Left lung (tissue), 10 donors: ENCODE measurements around the gene PUS10. TPM values are rescaled to one million over a fixed set of nuclear protein-coding genes. Genes with fewer than 3 reads are reported as not detected.
"Not testable (repeated sequence)": the region's sequence is repeated elsewhere in the genome, so short reads cannot be mapped to it uniquely, and the experiment has no call there.

Source experiments
- ATAC-seq: fragments of 200-7000 bp; cut with Tn5 transposase; one replicate; pipeline ENCODE4 v1.9.1; 2020; ENCODE audit warnings: moderate library complexity
- DNase-seq, 4 donors: peaks; one replicate each; pipeline ENCODE4 v3.0.0-alpha.2; 2013 to 2020
- H3K27ac ChIP-seq, 2 donors: fragments of 200-600 bp; sonication (generic) in 1 of 2; one replicate each; pipeline versions ENCODE4 v1.5.0 to v1.8.0; 2020 to 2021
- H3K27me3 ChIP-seq, 2 donors: fragments of 200-600 bp; sonication (generic) in 1 of 2; one replicate each; pipeline versions ENCODE4 v1.5.0 to v1.8.0; 2020 to 2021
- H3K36me3 ChIP-seq, 2 donors: fragments of 200-600 bp; sonication (generic) in 1 of 2; one replicate each; pipeline versions ENCODE4 v1.5.0 to v1.8.0; 2020 to 2021
- H3K4me1 ChIP-seq, 2 donors: fragments of 200-600 bp; one replicate each; pipeline ENCODE4 v1.8.0; 2021
- H3K4me3 ChIP-seq, 2 donors: fragments of 200-600 bp; sonication (generic) in 1 of 2; one replicate each; pipeline versions ENCODE4 v1.5.0 to v1.8.0; 2020 to 2021; ENCODE audit warnings: mild to moderate bottlenecking in 1 of 2
- H3K9me3 ChIP-seq, 2 donors: fragments of 200-600 bp; sonication (generic) in 1 of 2; one replicate each; pipeline versions ENCODE4 v1.5.0 to v1.8.0; 2020 to 2021
- intact Hi-C, 2 donors: fragments of 100-400 bp; cut with DNase I; formaldehyde crosslinking; loops; one replicate each; pipeline versions ENCODE4 v1.11.2 to v1.14.2; 2022
- polyA plus RNA-seq, 6 donors: library from polyadenylated mRNA; unstranded; fragments of 120-200 nt; gene quantifications; one replicate each; pipeline ENCODE4 v1.2.1, GENCODE V29; 2013; ENCODE audit not compliant: insufficient read length in 6 of 6
- total RNA-seq, 2 donors: library from RNA; stranded (reverse); fragmentation: NEBNext Ultra II Directional; extraction: Animal tissue kit (Norgen Biotek cat#: 25700); gene quantifications; one replicate each; pipeline ENCODE4 v1.2.1, GENCODE V29; 2021
- TF ChIP-seq, protein P1 (sequence below), 2 donors: fragments of 200-600 bp; sonication (generic) in 1 of 2; IDR thresholded peaks; one replicate each; pipeline versions ENCODE4 v1.5.0 to v1.8.0; 2021; ENCODE audit warnings: antibody characterized with exemption in 2 of 2
- donor health status: DM: no; HTN: yes; CAD: no.
- donor health status: DM: no; HTN: no; CAD: no.

The PUS10 gene
- total and polyA plus RNA-seq, 8 donors: 8.6 to 16.1 (median 12.2) TPM

DNA sequence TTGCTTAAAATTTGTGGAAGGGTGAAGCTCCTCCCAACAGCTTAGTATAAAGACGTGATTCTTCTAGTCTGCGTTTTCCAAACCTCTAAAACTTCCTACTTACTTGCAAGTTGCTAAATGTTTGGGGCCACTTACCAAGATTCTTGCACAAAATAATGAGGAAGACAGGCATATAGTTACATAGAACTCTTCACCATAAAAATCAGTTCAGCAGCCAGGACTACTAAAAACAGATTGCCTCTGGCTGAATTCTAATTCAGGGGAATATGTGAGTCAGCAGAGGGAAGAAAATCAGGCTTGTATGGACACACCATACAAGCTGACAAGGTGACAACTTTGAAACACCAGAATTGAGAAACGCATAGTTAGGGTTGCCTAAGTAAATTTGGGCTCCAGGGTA is 3.3 kb downstream of the PUS10 start:
- no peaks in the 10 kb centered on the region for H3K36me3 ChIP-seq
- intact Hi-C loops: no loop called here
- peaks cover 6 to 66% of the 10 kb centered on the region in 2 donors for H3K4me1 ChIP-seq
- TF ChIP-seq, protein P1, sequence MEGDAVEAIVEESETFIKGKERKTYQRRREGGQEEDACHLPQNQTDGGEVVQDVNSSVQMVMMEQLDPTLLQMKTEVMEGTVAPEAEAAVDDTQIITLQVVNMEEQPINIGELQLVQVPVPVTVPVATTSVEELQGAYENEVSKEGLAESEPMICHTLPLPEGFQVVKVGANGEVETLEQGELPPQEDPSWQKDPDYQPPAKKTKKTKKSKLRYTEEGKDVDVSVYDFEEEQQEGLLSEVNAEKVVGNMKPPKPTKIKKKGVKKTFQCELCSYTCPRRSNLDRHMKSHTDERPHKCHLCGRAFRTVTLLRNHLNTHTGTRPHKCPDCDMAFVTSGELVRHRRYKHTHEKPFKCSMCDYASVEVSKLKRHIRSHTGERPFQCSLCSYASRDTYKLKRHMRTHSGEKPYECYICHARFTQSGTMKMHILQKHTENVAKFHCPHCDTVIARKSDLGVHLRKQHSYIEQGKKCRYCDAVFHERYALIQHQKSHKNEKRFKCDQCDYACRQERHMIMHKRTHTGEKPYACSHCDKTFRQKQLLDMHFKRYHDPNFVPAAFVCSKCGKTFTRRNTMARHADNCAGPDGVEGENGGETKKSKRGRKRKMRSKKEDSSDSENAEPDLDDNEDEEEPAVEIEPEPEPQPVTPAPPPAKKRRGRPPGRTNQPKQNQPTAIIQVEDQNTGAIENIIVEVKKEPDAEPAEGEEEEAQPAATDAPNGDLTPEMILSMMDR (IDR thresholded peaks at IDR 0.05): no peak
- ATAC-seq: no peak
- no peak overlapping the region for H3K4me3 ChIP-seq
- H3K27ac ChIP-seq: peak overlapping the region; percentile 21 to 92
- H3K27me3 ChIP-seq: no peaks in the 10 kb centered on the region
- no peaks in the 10 kb centered on the region for H3K9me3 ChIP-seq
- no peak for DNase-seq

DNA sequence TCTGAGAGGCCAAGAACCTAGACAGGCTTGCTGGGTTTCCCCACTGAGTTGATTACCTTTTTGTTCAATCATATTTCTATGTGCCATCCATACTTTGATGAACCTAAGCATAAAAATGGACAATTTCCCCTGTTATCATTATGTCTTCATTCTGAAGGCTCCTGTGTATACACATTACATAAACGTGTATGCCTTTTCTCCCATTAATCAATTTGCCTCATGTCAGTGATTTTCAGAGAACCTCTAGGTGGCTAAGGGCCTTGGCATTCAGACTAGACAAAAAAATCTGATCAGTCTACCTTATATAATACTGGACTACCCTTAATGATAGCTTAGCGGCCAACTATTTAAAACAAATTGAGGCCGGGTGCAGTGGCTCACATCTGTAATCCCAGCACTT is 4.7 kb downstream of the PUS10 start:
- ATAC-seq: no peak
- no peak overlapping the region for H3K27ac ChIP-seq

DNA sequence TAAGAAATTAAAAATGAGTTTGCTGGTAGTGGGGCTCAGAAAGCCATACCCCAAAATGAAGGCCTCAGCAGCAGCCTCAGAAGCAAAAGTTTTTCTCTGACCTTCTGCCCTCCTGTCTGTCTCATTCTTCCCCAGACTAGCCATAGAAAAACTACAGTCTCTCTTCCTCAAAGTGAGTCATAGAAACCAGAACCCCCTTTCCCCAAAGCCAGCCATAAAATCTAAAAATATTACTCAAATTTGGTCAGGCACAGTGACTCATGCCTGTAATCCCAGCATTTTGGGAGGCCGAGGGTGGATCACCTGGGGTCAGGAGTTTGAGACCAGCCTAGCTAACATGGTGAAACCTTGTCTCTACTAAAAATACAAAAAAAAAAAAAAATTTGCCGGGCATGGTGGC is 5.8 kb downstream of the PUS10 start:
- H3K4me3 ChIP-seq, H3K9me3 ChIP-seq, intact Hi-C loops, H3K27me3 ChIP-seq, H3K36me3 ChIP-seq, DNase-seq, ATAC-seq: not testable (repeated sequence)
- Histone ChIP-seq H3K27ac (peak overlapping the region; percentile 60 to 61), H3K4me1 (peaks cover 6 to 52% of the 10 kb centered on the region in 2 donors)

More for the DNA sequence above, 4.7 kb downstream of the PUS10 start:
- H3K4me1 ChIP-seq: peaks cover 6 to 53% of the 10 kb centered on the region in 2 donors
- no peaks in the 10 kb centered on the region for H3K27me3 ChIP-seq
- H3K36me3 ChIP-seq: peaks cover 0 to 4% of the 10 kb centered on the region in 2 donors
- H3K4me3 ChIP-seq: no peak overlapping the region
- DNase-seq: no peak
- intact Hi-C loops: no loop called here
- TF ChIP-seq, protein P1 (IDR thresholded peaks at IDR 0.05): no peak
- H3K9me3 ChIP-seq: no peaks in the 10 kb centered on the region

DNA sequence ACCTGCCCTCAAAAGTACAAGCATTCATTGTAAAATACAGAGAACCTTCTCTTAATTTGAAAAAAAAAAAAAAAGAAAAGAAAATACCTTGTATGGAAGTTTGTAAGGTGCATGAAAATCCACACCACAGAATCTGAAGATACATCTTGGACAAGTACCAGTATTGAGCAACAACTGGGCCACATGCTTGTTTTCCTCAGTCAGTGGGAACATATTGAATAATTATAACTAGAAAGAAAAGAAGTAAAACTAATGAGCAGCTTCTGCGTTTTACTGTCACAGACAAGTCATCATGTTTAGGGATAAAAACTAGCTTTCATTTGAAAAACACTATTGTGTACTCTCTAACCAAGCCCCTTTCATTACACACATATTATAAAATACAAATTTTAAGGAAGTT is 6.4 kb downstream of the PUS10 start:
- intact Hi-C loops: no loop called here
- TF ChIP-seq, protein P1 (IDR thresholded peaks at IDR 0.05): no peak
- Histone ChIP-seq H3K4me1 (peaks cover 6 to 52% of the 10 kb centered on the region in 2 donors), H3K4me3 (no peak overlapping the region), H3K27me3 (no peaks in the 10 kb centered on the region), H3K9me3 (no peaks in the 10 kb centered on the region), H3K27ac (peak overlapping the region; percentile 60 to 61), H3K36me3 (peaks cover 0 to 7% of the 10 kb centered on the region in 2 donors)
- ATAC-seq (peak; percentile 5), DNase-seq (no peak)

DNA sequence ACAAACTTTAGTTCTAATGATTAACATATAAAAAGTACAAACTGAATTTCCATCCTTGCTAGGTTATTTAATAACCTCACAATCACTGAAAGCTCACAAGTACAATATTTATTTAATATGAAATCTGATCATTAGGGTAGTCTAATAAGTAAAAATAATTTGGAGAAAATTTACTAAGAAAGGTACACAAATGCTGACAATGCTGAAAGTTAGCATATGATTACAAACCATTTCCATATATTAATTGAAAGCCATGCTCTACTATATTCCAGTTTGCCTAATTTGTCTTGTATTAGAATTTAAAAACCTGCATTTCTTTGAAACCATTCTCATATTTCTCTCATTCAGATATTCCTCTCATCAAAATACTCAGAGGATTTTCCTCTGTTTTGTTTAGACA is 8.7 kb downstream of the PUS10 start:
- DNase-seq (no peak), ATAC-seq (no peak)
- no peak overlapping the region for H3K4me3 ChIP-seq
- intact Hi-C loops: no loop called here
- peaks cover 6 to 29% of the 10 kb centered on the region in 2 donors for H3K4me1 ChIP-seq
- H3K9me3 ChIP-seq: no peaks in the 10 kb centered on the region
- H3K27me3 ChIP-seq: no peaks in the 10 kb centered on the region
- no peak overlapping the region for H3K27ac ChIP-seq
- H3K36me3 ChIP-seq: peaks cover 0 to 7% of the 10 kb centered on the region in 2 donors
- TF ChIP-seq, protein P1 (IDR thresholded peaks at IDR 0.05): no peak

DNA sequence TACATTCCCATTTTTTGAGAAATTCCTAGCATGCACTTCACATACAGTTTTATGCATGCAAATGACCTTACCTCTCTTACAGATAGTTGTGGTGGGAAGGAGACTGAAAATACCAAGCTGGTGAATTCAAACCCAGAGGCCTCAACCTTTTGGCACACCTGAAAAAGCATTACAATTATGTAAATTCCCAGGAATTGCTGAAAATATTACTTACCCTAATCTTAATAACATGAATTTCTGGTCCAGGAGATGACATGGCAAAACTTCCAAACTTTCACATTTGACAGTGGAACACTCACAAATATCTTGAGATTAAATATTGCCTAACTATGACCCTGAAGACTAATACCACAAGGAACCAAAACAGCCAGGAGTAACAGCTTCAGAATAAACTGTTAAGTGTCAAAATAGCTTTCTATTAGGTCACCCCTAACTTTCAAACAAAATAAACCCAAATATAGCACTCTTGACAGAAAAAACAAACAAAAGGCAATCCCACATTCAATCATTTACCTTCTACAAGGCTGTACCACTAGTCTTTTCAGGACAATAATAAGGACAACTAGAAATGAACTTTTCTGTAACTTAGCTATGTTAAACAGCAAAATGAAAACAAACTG is 11.5 kb downstream of the PUS10 start:
- no peak overlapping the region for H3K4me3 ChIP-seq
- H3K27me3 ChIP-seq: no peaks in the 10 kb centered on the region
- H3K4me1 ChIP-seq: peaks cover 0 to 8% of the 10 kb centered on the region in 2 donors
- TF ChIP-seq, protein P1 (IDR thresholded peaks at IDR 0.05): no peak
- ATAC-seq (peak; percentile 78), DNase-seq (no peak)
- peaks cover 0 to 7% of the 10 kb centered on the region in 2 donors for H3K36me3 ChIP-seq
- no peaks in the 10 kb centered on the region for H3K9me3 ChIP-seq
- intact Hi-C loops: no loop called here
- no peak overlapping the region for H3K27ac ChIP-seq
